ENCODE data around the gene AURKB. TPM values are rescaled to one million over a fixed set of nuclear protein-coding genes. Genes with fewer than 3 reads are reported as not detected.

The AURKB gene
- total RNA-seq = 45.9 and 66.0 TPM in 2 replicates

DNA sequence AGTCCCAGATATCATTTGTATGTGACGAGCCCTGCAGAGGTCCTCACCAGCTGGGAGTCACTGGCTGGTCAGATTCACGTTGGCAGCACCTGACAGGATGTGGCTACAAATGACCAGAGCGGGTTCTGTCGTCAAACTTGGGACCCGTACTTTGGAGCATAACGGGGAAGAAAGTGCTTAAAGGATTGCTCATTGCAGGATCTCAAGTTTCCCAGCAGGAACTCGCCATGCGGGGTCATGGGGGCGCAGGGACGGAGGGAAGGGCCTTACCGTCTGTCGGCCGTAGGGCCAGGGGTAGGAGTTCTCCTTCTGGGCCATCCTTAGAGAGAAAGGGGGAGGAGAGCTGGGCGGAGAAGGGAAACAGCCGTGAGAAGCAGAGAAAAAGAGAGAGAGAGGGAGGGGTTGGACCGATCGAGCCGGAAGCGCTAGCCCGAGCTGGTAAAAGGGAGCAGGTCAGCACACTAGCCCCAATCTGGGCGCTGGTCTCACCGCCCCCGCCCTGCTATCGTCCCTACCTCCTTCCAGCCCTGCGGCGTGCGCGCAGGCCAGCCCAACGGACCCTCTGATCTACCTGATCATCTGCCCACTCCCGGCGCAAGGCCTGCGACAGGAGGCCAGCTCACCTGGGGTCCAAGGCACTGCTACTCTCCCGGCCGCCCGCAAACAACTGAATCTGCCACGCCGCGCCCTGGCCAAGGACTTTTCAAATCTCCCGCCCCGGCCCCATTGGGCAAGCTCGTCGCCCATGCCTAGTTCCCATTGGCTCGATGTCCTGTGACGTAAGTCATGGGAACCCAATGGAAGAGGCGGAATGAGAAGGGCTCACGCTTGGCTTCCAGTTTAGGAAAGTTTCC lies at the start of gene AURKB:
Gene AURKB (minus strand): TSS at position 669 of the 854 bp plus-strand sequence. CDS start 351 bp downstream, at position 318.

DNA sequence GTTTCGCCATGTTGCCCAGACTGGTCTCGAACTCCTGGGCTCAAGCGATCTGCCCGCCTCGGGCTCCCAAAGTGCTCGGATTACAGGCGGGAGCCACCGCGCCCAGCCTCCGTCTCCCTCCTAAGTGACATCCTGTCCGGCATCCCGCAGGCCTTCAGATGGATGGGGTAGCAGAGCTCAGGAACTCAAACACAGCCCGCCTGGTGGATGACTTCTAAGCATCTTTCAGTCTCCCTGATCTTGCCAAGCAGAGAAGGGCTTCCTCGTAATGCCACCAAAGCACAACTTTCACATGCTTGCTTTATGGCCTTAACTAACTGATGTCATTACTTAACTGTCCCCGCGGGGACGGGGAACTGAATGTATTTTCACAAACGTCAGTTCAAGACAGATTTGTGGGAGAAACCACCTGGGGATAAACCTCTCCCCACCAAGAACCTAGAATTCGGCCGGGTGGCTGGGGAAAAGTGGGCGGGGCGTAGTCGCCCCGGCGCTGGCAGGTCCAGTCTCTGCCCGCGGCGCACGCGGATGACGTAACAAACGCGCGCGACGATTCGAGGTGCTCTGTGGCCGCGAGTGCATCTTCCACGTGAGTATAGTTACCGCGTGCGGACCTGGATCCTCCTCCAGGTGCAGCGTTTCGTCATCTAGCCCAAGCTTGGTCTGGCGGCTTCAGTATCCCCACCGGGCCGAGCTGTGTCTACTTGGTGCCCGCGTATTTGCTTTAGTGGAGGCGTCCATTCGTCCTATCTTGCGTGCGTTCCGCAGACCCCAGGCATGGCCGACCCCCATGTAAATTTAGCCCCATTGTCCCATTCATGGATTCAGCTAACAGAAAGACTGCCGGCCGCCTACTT lies 38.6 kb upstream of the AURKB start, which contains the start of gene PFAS:
Gene PFAS (plus strand): TSS at position 539 of the 857 bp plus-strand sequence. CDS start 4,649 bp downstream, outside the sequence.

DNA sequence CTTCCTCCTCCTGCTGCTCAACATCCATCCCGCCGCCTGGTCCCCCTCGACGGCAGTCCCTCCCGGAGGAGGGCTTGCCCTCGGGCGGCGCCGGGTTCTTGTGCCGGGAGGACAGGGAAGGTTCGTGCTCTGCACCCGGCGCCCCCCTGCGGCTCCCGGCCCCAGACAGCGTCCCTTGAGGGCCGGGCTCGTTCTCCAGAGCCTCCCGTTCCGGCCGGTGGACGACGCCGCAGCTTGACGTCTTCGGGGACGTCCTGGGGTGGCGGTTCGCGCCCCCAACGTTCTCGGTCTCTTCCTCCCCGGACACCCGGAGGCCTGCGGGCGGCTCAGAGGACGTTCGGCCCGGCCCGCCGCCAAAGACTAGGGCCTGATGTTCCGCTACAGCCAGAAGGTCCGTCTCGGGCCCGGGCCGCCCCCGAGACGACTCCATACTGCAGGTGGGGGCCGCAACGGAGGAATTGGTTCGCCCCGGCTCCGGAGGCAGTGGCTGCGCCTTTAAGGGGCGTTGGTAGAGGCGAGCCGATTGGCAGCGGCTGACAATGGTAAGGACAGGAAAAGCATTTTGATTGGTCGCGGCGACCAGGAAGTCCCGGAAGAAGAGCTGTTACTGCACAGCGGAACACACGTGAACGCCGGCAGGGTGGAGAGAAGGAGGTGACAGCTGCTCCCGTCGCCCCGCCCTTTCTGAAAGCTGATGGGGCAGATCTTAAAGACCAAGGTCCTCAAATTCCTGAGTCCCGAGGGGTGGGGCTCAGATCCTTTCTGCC lies 20.5 kb downstream of the AURKB start, which contains the start of gene BORCS6:
Gene BORCS6 (minus strand): TSS at position 470 of the 767 bp plus-strand sequence. CDS start 40 bp downstream, at position 430.

DNA sequence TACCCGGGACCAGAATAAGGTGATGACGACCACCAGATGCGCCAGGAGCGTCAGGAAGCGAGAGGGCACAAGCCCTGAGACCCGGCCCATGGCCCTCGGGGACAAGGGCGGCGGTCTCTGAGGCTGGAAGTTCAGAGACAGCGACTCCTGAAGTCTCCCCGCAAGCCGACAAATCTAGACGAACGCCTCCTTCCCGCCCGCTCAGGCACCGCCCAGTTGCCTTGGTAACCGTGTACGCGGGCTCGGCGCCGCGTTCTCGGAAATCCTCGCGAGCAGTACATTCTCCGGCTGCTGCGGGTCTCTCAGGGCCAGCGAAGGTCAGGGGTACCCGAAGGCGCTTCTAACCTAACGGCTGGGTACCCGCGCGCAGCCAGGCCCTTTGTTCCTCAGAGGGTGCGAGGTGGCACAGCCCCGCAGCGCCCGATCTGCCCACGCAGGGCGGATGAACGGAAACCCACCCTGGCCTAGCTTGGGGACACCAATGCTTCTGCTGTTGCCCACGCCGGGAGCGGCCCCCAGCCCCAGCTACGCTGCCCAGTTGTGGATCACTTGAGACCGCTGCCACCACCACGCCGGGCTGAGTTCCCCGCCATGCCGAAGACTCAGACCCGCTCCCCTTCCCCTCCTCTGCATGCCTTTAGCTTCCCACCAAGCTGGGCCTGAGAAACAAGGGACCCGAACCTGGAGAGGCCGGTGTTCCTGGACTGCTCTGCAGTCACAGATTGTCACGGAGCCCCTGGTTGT lies 34.0 kb downstream of the AURKB start, which contains the start of gene TMEM107:
Gene TMEM107 (minus strand): TSS at position 184 of the 744 bp plus-strand sequence. CDS start 94 bp downstream, at position 90.

DNA sequence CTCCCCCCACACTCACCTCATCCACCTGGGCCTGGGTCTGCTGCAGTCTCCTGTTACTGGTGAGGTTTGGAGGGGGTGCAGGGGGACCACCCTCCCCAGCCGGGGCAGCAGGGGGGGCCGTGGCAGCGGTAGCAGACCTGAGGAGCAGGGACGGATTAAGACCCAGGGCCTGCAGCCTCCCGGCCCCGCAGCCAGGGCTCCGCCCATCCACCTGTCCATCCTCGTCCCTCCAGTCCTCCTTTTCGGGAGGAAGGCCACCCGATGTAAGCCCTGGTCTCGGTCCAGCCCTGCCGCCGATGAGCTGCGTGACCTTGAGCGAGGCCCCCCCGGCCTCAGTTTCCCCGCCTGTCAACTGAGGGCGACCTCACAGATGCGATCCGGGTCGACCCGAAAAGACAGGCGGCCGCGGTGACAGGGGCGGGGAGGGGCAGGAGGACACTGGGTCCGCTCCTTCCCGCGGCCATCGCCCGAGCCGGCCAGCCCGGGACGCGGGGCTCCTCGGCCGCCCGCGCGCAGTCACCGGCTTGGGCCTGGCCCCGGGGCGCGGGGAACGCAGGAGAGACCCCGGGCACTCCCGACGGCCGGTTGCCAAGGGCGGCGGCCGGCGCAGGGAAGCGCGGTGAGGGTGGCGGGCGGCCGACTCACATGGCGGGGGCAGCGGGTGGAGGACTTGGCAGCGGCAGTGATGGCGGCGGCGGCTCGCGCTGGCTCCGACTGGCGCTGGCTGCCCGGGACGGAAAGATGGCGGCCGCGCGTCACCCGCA lies 48.0 kb downstream of the AURKB start, which contains the start of gene VAMP2:
Gene VAMP2 (minus strand): TSS at position 716 of the 764 bp plus-strand sequence. CDS start 69 bp downstream, at position 647.

Other genes with a start within 250 kb of the AURKB start
- gene GUCY2D, start 208.0 kb downstream of the AURKB start, total RNA-seq = not detected in 2 replicates
- not detected in 2 replicates for gene ALOX15B, start 171.5 kb downstream of the AURKB start, total RNA-seq
- gene ALOX12B, start 122.9 kb downstream of the AURKB start, total RNA-seq = not detected in 2 replicates
- gene ALOXE3, start 92.1 kb downstream of the AURKB start, total RNA-seq = not detected in 2 replicates
- gene HES7, start 86.5 kb downstream of the AURKB start, total RNA-seq = 0.53 and 1.0 TPM in 2 replicates
- 10.5 and 11.0 TPM in 2 replicates for gene PER1, start 58.2 kb downstream of the AURKB start, total RNA-seq
- 5.1 and 6.6 TPM in 2 replicates for gene VAMP2, start 47.6 kb downstream of the AURKB start, total RNA-seq
- 23.1 and 26.4 TPM in 2 replicates for gene TMEM107, start 34.2 kb downstream of the AURKB start, total RNA-seq
- 6.1 and 7.7 TPM in 2 replicates for gene BORCS6, start 20.4 kb downstream of the AURKB start, total RNA-seq
- 16.9 and 17.8 TPM in 2 replicates for gene CTC1, start 37.5 kb upstream of the AURKB start, total RNA-seq
- gene PFAS, start 38.7 kb upstream of the AURKB start, total RNA-seq = 61.8 and 80.9 TPM in 2 replicates
- gene RANGRF, start 78.1 kb upstream of the AURKB start, total RNA-seq = 11.8 and 17.2 TPM in 2 replicates
- gene SLC25A35, start 84.8 kb upstream of the AURKB start, total RNA-seq = 0.80 and 1.5 TPM in 2 replicates
- gene ARHGEF15, start 99.7 kb upstream of the AURKB start, total RNA-seq = 36.8 and 43.4 TPM in 2 replicates
- gene ODF4, start 129.3 kb upstream of the AURKB start, total RNA-seq = not detected in 2 replicates
- 3,949 and 3,967 TPM in 2 replicates for gene RPL26, start 172.6 kb upstream of the AURKB start, total RNA-seq
- not detected in 2 replicates for gene RNF222, start 187.3 kb upstream of the AURKB start, total RNA-seq
- 61.8 and 62.6 TPM in 2 replicates for gene NDEL1, start 225.3 kb upstream of the AURKB start, total RNA-seq